ENCODE data around the gene CAVIN1. TPM values are rescaled to one million over a fixed set of nuclear protein-coding genes. Genes with fewer than 3 reads are reported as not detected.

CAVIN1 gene
- total and polyA plus RNA-seq, 2 experiments from 2014 or later, result 18.1 to 35.7 TPM

- H3K27me3 Mint-ChIP-seq (ENCODE audit: insufficient read depth, low read depth, poor library complexity), result peaks cover 12% of the 10 kb centered on the region
- H3K9me2 ChIP-seq (ENCODE audit: insufficient read depth), result no peaks in the 10 kb centered on the region
- H3K4me1 ChIP-seq (ENCODE audit: insufficient read depth), result peaks cover 41% of the 10 kb centered on the region
- H3K4me1 Mint-ChIP-seq, result peaks cover 46% of the 10 kb centered on the region
- no peak overlapping the region for H3K27ac ChIP-seq (ENCODE audit: low read depth)
- H3K36me3 Mint-ChIP-seq (ENCODE audit: low read depth), result no peaks in the 10 kb centered on the region; the same call in 2 of the 3 replicates
- H2AFZ ChIP-seq, result no peak overlapping the region
- peak; percentile 92 for DNase-seq (ENCODE audit: low spot score)
- no peaks in the 10 kb centered on the region for H3K36me3 ChIP-seq (ENCODE audit: insufficient read depth)
- H3K4me3 ChIP-seq, result no peak overlapping the region
- TF ChIP-seq NANOG (IDR thresholded peaks at IDR 0.05; ENCODE audit: borderline replicate concordance), result no peak
- TF ChIP-seq, protein P1, sequence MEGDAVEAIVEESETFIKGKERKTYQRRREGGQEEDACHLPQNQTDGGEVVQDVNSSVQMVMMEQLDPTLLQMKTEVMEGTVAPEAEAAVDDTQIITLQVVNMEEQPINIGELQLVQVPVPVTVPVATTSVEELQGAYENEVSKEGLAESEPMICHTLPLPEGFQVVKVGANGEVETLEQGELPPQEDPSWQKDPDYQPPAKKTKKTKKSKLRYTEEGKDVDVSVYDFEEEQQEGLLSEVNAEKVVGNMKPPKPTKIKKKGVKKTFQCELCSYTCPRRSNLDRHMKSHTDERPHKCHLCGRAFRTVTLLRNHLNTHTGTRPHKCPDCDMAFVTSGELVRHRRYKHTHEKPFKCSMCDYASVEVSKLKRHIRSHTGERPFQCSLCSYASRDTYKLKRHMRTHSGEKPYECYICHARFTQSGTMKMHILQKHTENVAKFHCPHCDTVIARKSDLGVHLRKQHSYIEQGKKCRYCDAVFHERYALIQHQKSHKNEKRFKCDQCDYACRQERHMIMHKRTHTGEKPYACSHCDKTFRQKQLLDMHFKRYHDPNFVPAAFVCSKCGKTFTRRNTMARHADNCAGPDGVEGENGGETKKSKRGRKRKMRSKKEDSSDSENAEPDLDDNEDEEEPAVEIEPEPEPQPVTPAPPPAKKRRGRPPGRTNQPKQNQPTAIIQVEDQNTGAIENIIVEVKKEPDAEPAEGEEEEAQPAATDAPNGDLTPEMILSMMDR (conservative IDR thresholded peaks at IDR 0.05; ENCODE audit: low read depth in 2 of 2), result peak; percentile 96 to 97
- peak; percentile 54 for ATAC-seq
- H3K27ac Mint-ChIP-seq, result no peak overlapping the region
- no peak overlapping the region for H3K4me3 Mint-ChIP-seq
- peaks cover 8% of the 10 kb centered on the region; the same call in 1 of the 2 replicates for H3K79me2 ChIP-seq (replicated peaks; ENCODE audit: insufficient read depth)
- peaks cover 9% of the 10 kb centered on the region; the same call in 1 of the 2 replicates for H4K20me1 ChIP-seq (replicated peaks; ENCODE audit: insufficient read depth)
- H3K27me3 ChIP-seq (ENCODE audit: insufficient read depth), result no peaks in the 10 kb centered on the region
- peaks cover 14% of the 10 kb centered on the region; the same call in 1 of the 2 replicates for H3F3A ChIP-seq (replicated peaks; ENCODE audit: low read depth)
- H3K4me2 ChIP-seq, result peak overlapping the region; percentile 41; the same call in 1 of the 2 replicates
- no peaks in the 10 kb centered on the region for H3K9me3 Mint-ChIP-seq
Measured at GRCh38 chr17:42405963-42406495, 17.0 kb downstream of the CAVIN1 start.

- peaks cover 2% of the 10 kb centered on the region; the same call in 1 of the 2 replicates for H3K79me2 ChIP-seq (replicated peaks; ENCODE audit: insufficient read depth)
- Mint-ChIP-seq H3K4me1 (peaks cover 48% of the 10 kb centered on the region), H3K27me3 (ENCODE audit: insufficient read depth, low read depth, poor library complexity) (peaks cover 10% of the 10 kb centered on the region)
- TF ChIP-seq ZNF462 (CRISPR knock-in tag; IDR thresholded peaks at IDR 0.05) (no peak), ZNF114 (CRISPR knock-in tag; IDR thresholded peaks at IDR 0.05) (no peak), POLR2AphosphoS5 (IDR thresholded peaks at IDR 0.05; ENCODE audit: low read depth) (no peak), STAT1 (IDR thresholded peaks at IDR 0.05; ENCODE audit: unreplicated experiment) (no peak), EZH2 (IDR thresholded peaks at IDR 0.05; ENCODE audit: low read depth, unreplicated experiment) (no peak), NANOG (IDR thresholded peaks at IDR 0.05; ENCODE audit: borderline replicate concordance) (no peak), CREB1 (CRISPR knock-in tag; IDR thresholded peaks at IDR 0.05; ENCODE audit: low read depth) (no peak)
- TF ChIP-seq, protein P2, sequence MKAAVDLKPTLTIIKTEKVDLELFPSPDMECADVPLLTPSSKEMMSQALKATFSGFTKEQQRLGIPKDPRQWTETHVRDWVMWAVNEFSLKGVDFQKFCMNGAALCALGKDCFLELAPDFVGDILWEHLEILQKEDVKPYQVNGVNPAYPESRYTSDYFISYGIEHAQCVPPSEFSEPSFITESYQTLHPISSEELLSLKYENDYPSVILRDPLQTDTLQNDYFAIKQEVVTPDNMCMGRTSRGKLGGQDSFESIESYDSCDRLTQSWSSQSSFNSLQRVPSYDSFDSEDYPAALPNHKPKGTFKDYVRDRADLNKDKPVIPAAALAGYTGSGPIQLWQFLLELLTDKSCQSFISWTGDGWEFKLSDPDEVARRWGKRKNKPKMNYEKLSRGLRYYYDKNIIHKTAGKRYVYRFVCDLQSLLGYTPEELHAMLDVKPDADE (IDR thresholded peaks at IDR 0.05), result no peak
Measured at GRCh38 chr17:42405076-42405475, 18.0 kb downstream of the CAVIN1 start.

More at GRCh38 chr17:42405076-42405475, 18.0 kb downstream of the CAVIN1 start:
- peaks cover 7% of the 10 kb centered on the region; the same call in 1 of the 2 replicates for H4K20me1 ChIP-seq (replicated peaks; ENCODE audit: insufficient read depth)
- H3K4me3 ChIP-seq, result no peak overlapping the region
- no peaks in the 10 kb centered on the region for H3K9me2 ChIP-seq (ENCODE audit: insufficient read depth)
- peaks cover 14% of the 10 kb centered on the region; the same call in 1 of the 2 replicates for H3F3A ChIP-seq (replicated peaks; ENCODE audit: low read depth)
- Mint-ChIP-seq H3K9me3 (no peaks in the 10 kb centered on the region), H3K4me3 (no peak overlapping the region), H3K36me3 (ENCODE audit: low read depth) (no peaks in the 10 kb centered on the region; the same call in 2 of the 3 replicates), H3K27ac (no peak overlapping the region)
- no peaks in the 10 kb centered on the region for H3K36me3 ChIP-seq (ENCODE audit: insufficient read depth)
- no peaks in the 10 kb centered on the region for H3K27me3 ChIP-seq (ENCODE audit: insufficient read depth)
- DNase-seq (ENCODE audit: low spot score), result no peak
- peaks cover 50% of the 10 kb centered on the region for H3K4me1 ChIP-seq (ENCODE audit: insufficient read depth)
- no peak for ATAC-seq
- H3K27ac ChIP-seq (ENCODE audit: low read depth), result no peak overlapping the region
- no peak overlapping the region for H2AFZ ChIP-seq
- H3K4me2 ChIP-seq, result no peak overlapping the region

Measured in GM23338 (cell line).